Activated CD4-positive, alpha-beta T cell treated with anti-CD3 and anti-CD28 coated beads for 48 hours (primary cell): ENCODE measurements around the gene SPP1.

Source experiments
- DNase-seq: peaks from one replicate; pipeline ENCODE4 v3.0.0-alpha.2; 2020

The SPP1 gene

DNA sequence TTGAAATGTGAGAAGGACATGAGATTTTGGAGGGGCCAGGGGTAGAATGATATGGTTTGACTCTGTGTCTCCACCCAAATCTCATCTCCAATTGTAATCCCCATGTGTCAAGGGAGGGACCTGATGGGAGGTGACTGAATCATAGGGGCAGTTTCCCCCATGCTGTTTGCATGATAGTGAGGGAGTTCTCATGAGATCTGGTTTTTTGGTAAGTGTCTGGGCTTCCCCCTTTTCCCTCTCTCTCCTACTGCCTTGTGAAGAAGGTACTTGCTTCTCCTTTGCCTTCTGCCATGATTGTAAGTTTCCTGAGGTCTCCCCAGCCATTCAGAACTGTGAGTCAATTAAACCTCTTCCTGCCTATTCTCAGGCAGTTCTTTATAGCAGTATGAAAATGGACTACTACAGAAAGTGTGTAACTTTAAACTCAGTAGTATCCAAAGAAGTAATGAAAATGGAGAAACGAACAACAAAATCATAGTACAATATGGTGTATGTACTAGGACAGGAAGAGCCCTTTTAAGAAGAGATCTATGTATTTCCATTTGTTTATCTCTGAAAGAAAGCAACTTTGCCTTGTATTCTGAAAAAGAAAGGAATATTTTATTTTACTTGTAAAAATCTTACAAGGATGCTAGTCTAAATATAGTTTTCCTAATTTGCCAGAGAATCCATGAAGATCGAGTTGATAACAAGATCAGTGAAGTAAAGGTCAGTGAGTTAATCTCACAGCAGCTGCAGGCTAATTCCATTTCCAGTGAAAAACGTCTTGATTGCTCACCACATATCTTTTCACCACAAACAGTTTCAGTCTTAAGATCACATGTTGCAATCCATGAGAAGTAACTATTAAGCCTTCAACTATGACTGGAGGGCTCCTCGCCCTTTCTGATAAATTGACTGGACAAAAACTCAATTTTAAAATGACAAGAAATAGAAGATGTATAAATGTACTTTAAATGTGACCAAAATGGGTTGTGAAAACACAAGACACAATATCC lies 52.4 kb downstream of the SPP1 start:
- peak; percentile 15 for DNase-seq

DNA sequence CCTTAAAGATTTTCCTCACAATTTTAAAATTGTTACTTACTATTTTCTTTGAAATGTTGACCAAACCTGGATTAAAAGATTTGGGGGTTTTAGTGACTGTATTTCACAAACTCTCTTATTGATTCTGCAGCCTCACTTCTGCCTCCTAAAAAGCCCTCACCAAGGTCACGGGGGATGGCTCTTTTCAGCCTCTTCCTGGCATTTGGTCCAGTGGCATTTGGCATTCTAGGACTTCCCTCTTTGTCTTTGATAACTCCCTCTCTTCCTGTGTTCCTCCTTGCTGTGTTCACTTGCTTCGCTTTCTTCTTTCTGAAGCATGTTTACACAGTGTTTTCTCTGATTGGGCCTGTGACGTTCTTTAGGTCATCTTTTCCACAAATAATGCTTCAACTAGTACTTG lies 53.4 kb downstream of the SPP1 start:
- DNase-seq, result no peak

DNA sequence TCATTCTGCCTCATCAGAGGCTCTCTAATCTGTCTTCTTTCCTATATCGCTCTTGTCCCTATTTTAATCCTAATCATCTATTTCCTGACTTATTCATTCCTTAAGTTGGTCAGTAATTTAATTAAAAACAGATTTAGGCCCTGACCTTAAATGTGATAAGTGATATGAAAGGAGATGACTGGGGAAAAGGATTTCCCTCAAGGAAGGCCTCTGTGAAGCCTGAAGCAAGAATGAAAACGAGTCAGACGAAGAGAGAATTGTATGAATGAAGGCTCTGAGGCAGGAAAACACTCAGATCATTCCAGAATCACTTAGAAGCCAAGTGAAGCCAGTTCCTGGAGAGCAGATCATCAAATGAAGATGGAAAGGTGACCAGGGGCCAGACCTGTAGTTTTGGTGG lies 54.0 kb downstream of the SPP1 start:
- DNase-seq, result no peak

DNA sequence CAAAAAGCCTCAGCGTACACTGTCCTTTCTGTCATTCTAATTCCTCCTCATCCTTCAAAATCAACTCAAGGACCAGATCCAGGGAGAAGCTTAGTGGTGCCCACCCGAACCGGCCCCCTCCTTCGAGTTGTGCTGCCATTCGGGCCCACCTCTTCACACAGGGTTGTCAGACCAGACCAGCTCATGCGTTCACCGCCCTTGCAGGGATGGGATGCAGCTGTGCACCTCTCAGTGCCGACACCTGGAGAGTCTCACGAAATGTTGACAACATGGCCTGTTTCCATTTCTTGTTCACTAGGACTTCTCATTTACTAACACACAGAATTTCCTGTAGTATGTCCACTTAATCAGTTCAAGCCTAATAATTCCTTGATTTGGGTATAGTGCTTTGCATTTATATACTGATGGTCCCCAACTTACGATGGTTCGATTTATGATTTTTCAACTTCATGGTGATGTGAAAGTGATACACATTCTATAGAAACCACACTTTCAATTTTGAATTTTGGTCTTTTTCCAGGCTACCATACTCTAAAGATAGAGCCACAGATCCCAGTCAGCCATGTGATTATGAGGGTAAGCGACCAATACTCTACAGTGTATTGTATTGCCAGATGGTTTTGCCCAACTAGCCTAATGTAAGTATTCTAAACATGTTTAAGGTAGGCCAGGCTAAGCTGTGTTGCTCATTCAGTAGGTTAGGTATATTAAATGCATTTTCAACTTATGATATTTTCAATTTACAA lies 55.2 kb downstream of the SPP1 start:
- DNase-seq, result no peak
